Glomerular endothelial cell (primary cell): ENCODE data around the gene TNP2. TPM values are rescaled to one million over a fixed set of nuclear protein-coding genes. Genes with fewer than 3 reads are reported as not detected.

ENCODE experiments used
- DNase-seq: peaks from one replicate; pipeline ENCODE4 v3.0.0-alpha.2; 2011; ENCODE audit warnings: low read depth, low spot score; ENCODE audit errors: extremely low read depth
- total RNA-seq: library from RNA; depleted of rRNA; stranded (reverse); fragments of >200 nt; gene quantifications from 2 replicates; pipeline ENCODE4 v1.2.3, GENCODE V29; 2015

TNP2 gene
- total RNA-seq, 1 donor from 2014 or later = not detected

- DNase-seq = no peak
Observed at GRCh38 chr16:11258553-11259492, 10.3 kb downstream of the TNP2 start.

DNA sequence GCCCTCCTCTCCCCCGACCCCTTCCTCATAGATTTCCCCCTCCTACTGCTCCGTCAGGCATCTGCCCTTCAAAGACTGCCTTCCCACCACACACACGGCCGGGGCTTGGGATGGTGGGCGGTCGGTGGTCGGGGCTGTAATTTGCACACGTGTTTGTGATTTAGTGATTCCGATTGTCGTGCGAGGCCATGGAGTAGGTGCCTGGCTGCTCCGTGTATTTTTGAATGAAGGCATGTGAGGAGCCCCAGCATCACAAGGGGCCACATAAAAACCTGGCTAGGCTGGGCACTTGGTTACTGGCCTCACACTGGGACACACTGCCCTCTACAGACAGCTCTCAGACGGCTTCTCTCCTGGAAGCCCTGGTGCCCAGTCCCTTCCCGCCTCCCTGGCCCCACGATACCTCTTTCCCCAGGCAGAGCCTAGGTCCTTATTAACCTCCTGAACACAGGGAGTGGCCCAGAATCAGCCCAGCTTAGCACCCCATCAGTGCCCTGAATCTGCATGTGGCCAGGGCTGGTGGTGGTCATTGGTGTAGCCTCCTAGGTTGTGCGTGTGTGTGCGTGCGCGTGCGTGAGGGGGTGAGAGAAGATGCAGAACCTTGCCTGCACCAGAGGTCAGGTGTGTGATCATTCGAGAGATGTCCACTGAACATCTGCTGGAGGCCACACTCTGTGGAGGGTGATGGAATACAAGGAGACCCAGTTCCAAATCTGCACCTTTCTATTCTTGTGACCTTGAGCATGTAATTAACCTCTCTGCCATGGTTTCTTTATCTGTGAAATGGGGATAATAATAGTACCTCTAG, 11.8 kb downstream of the TNP2 start:
- peak; percentile 47 for DNase-seq

- no peak for DNase-seq
Observed at GRCh38 chr16:11256661-11257130, 12.4 kb downstream of the TNP2 start.

DNA sequence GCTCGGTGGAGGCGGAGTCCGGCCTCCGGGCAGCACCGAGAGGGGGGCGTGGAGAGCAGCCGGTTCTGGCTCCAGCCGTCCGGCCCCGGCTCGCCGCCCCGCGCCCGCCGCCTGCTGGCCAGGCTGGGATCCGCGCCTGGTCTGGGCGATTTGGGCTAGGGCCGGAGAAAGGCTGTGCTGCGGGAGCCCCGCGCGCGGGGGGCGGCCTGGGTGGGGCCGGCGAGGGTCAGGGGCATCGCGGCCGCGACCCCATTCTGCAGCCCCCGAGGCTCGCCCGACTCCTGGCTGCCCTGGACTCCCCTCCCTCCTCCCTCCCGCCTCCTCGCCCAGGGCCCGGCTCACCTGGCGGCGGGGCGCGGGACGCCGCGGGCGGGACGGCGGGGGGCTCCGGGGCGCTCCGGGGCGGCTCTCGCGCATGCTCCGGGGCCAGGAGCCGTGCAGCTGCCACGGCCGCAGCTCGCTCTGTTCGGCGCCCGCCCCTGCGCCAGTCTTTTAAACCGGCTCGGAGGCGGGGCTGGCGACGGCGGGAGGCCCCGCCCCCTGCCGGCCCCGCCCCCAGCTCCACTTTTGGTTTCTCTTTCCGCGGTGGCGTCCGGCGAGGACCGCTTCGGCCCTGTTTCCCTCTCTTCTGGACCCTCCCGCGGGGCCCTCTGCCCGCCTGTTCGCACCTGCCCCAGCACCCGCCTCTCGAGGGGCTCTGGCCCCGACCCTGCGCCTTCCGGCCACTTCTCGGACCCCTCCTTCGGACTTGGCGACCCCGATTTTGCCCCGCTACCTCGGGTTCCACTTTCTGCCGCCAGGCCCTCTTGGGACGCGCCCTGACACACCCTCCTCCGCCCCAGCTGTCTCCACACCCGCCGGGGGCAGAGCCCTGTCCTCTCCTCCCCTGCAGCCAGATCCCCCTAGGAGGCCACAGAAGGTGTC, 13.1 kb downstream of the TNP2 start, which contains the start of gene SOCS1:
Gene SOCS1, minus strand, starts transcription at position 468 of the 924 bp plus-strand sequence. CDS start 726 bp downstream, outside the sequence.
- DNase-seq = no peak

DNA sequence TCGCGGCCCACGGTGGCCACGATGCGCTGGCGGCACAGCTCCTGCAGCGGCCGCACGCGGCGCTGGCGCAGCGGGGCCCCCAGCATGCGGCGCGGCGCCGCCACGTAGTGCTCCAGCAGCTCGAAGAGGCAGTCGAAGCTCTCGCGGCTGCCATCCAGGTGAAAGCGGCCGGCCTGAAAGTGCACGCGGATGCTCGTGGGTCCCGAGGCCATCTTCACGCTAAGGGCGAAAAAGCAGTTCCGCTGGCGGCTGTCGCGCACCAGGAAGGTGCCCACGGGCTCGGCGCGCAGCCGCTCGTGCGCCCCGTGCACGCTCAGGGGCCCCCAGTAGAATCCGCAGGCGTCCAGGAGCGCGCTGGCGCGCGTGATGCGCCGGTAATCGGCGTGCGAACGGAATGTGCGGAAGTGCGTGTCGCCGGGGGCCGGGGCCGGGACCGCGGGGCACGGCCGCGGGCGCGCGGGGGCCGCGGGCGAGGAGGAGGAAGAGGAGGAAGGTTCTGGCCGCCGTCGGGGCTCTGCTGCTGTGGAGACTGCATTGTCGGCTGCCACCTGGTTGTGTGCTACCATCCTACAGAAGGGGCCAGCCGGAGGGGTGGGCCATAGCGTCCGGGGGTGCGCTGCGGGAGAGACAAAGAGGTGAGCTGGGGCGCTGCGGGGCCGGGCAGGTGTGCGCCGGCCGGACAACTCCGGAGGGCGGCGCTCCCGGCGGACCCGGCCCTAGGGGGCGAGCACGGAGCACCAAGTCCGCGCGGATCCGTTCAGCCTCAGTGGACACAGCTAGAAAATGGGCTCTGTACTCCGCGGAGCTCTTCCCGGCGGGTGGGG, 14.0 kb downstream of the TNP2 start:
- no peak for DNase-seq

- DNase-seq = no peak
Observed at GRCh38 chr16:11253995-11254912, 14.9 kb downstream of the TNP2 start.

DNA sequence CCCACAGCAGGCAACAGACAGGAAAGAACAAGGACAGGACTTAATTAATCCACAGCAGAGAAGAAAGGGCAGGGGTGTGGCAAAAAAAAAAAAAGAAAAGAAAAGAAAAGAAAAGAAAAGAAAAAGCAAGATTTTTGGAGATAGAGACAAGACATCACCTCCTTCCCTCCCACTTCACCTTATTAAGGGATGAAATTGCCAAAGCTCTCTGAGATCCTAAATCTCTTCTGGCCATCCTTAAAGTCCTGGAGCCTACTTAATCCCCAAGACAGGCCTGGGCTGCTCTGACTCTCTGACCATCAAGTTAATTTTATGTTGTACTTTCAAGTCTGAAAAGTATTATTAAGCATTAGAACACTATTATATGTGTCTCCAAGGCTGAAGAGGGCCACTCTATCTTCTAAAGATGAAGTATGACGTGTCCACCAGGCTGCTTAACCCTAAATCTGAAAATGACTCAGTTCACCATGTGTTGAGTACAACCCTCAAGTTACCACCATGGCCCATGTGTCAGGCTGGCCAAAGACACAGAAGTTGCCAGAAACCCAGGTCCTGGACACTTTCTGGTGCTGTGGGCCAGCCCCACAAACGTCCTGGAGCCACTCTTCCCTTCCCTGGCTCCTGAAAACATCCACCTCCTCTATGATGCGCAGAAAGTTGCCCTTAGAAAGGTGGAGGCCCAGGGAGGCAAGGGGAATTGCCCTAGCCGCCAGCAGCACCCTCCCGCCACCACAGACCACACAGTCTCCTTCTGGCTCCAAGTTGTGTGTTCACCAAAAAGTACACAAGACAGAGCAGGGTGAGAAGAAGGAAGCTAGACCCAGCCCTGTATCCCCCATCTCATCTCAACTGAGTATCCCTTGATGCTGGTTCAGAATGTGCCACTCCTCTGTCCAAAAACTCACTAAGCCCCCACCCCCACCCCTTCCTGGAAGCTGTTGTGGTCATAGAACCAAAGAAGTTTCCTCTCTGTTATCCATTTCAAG, 15.8 kb downstream of the TNP2 start:
- DNase-seq = no peak

DNA sequence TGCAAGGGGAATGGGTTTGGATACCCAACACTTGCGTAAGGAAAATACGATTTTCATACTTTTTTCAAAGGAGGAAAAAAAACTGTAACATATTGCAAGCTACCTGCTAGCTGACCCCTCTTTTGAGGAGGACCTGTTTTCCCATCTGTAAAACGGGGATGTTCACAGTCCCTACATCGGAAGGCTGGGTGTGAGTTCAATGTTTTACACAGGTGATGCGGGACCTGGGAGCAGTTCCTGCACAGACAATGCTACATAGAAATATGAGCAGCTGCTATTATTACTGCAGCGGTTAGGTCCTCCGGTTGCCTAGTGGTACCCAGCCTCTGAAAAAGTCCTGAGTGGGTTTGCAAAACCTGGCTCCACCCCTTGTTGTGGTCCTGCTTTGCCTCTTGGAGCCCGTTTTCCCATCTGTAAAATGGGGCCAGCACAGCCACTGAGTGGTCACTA, 16.6 kb downstream of the TNP2 start:
- DNase-seq = no peak

- DNase-seq = no peak
Observed at GRCh38 chr16:11251525-11252481, 17.3 kb downstream of the TNP2 start.

DNA sequence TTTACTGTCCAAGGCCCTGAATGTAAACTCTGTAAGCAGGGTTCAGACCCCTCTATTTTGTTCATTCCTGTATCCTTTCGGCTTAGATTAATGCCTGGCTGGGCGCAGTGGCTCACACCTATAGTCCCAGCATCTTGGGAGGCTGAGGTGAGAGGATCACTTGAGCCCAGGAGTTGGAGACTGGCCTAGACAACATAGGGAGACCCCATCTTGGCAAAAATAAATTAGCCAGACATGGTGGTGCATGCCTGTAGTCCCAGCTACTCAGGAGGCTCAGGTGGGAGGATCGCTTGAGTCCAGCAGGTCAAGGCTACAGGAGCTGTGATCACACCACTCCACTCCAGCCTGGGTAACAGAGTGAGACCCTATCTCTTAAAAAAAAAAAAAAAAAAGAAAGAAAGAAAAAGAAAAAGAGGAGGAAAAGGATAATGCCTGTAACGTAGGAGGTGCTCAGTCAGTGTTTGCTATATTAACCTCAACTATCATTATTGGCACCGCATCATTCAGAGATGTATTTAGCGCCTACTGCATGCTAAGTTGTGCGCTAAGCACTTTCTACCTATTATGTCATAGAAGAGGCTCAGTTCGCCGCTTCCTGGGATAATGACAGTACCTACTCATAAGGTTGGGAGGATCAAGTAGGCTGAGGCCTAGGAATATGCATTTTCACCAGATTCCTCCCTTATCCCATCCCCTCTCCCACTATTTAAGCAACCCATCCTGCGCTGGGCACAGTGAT, 18.2 kb downstream of the TNP2 start:
- DNase-seq = no peak

DNA sequence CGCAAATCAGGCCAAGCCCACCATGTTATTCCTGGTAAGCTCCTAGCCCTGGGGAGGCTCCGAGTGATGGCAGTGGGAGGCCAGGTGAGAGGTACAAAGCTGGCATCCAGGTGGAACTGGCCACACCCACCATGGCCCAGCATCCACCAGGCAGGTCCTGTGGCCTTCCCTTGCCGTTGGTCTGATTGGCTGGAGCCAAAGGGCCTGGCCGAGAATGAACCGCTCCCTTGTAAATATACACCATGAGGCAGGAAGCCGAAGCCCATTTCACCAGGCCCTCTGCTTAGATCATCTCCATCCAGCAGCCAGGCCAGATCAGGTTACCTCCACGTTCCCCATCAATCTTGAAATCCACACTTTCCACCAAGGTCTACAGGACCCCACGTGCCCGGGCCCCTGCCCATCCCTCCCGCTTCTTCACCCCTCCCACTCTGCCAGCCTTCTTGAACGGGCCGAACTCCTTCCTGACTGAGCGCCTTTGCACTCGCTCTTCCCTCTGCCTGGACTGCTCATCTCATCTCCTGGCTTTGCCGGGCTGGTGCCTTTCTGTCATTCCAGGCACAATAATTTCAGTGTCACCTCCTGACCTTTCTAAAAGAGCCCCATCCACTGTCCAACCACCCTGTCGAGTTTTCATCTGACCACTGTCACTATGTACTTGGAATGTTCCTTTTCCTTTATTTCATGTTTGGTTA, 18.9 kb downstream of the TNP2 start:
- DNase-seq = no peak

- DNase-seq = no peak
Observed at GRCh38 chr16:11249233-11250061, 19.7 kb downstream of the TNP2 start.

GRCh38 chr16:11248133-11248532, 21.0 kb downstream of the TNP2 start:
- no peak for DNase-seq

DNA sequence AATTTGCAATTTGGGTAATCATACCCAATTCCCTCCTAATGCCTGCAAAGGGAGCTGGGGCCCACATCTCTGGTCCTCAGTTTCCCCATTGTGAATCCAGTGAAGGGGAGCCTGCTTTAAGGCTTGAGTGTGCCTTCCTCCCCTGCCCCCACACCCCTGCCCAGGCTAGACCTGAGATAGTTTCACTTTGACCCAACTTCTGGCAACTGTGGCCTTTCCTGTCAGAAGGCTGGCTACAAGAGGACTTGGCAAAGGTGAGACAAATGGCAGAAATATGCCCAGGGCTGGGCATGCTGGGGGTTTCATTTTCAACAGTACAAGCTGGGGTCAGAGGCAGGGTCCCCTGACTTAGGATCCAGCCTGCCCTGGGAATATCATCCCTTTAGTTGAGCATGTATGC, 23.1 kb downstream of the TNP2 start:
- DNase-seq = no peak
